IMR-90 (cell line): ENCODE data around the gene KL. TPM values are rescaled to one million over a fixed set of nuclear protein-coding genes. Genes with fewer than 3 reads are reported as not detected.

Source experiments
- ATAC-seq: fragments of 200-7000 bp; cut with Tn5 transposase; 2 replicates; pipeline ENCODE4 v1.9.1; 2020; ENCODE audit warnings: low read depth, mild to moderate bottlenecking, moderate library complexity
- BruUV-seq: library from RNA; stranded (reverse); fragments of 400-500 nt; replicated peaks from 2 replicates; lab custom pipeline; 2021; lab: Mats Ljungman, UMichigan
- CTCF ChIA-PET: fragments of 300-600 bp; formaldehyde crosslinking; extraction: SDS; loops from one replicate; lab custom pipeline; 2021; ENCODE audit warnings: antibody characterized with exemption; lab: Yijun Ruan, JAX
- POLR2A ChIA-PET: fragments of 300-600 bp; sonication (Branson Sonifier 250); formaldehyde crosslinking; loops from one replicate; lab custom pipeline; 2022; ENCODE audit warnings: antibody characterized with exemption; ENCODE audit not compliant: unreplicated experiment; lab: Charles Lee
- DNase-seq: peaks from one replicate; pipeline ENCODE4 v3.0.0; 2013
- H2AFZ ChIP-seq: replicated peaks from 2 replicates; pipeline ENCODE3; 2013; ENCODE audit warnings: low read length, mild to moderate bottlenecking; ENCODE audit not compliant: poor library complexity
- H2AK5ac ChIP-seq: 2 replicates; pipeline ENCODE4 v1.6.1; 2013; ENCODE audit warnings: low read depth, low read length, inconsistent platforms
- H2AK9ac ChIP-seq: replicated peaks from 2 replicates; pipeline ENCODE3; 2013; ENCODE audit warnings: mild to moderate bottlenecking, low read depth, low read length, moderate library complexity; ENCODE audit not compliant: poor library complexity
- H2BK120ac ChIP-seq: 2 replicates; pipeline ENCODE4 v1.6.1; 2013; ENCODE audit warnings: low read depth, low read length, inconsistent platforms
- H2BK15ac ChIP-seq: 3 replicates; pipeline ENCODE4 v1.6.1; 2013; ENCODE audit warnings: low read depth, low read length, inconsistent platforms
- H2BK20ac ChIP-seq: 2 replicates; pipeline ENCODE4 v1.6.1; 2013; ENCODE audit warnings: low read depth, mild to moderate bottlenecking, inconsistent platforms, low read length, moderate library complexity
- H2BK5ac ChIP-seq: 2 replicates; pipeline ENCODE4 v1.6.1; 2013; ENCODE audit warnings: mild to moderate bottlenecking, low read depth, low read length, inconsistent platforms; ENCODE audit not compliant: poor library complexity, severe bottlenecking
- H3K14ac ChIP-seq: replicated peaks from 2 replicates; pipeline ENCODE4 v1.6.1; 2013; ENCODE audit warnings: low read depth, low read length, inconsistent platforms
- H3K18ac ChIP-seq: 2 replicates; pipeline ENCODE4 v1.6.1; 2013; ENCODE audit warnings: low read depth, low read length, control low read depth
- H3K23ac ChIP-seq: 2 replicates; pipeline ENCODE4 v1.6.1; 2013; ENCODE audit warnings: low read depth, low read length, inconsistent platforms
- H3K27ac ChIP-seq: 2 replicates; pipeline ENCODE4 v1.5.1; 2013; ENCODE audit warnings: mild to moderate bottlenecking, control low read depth, low read length; ENCODE audit not compliant: insufficient read depth
- H3K27me3 ChIP-seq: 2 replicates; pipeline ENCODE4 v1.6.1; 2013; ENCODE audit warnings: low read length; ENCODE audit not compliant: control insufficient read depth, insufficient read depth
- H3K36me3 ChIP-seq: 2 replicates; pipeline ENCODE4 v1.6.1; 2013; ENCODE audit warnings: low read length, mixed read lengths; ENCODE audit not compliant: control insufficient read depth, insufficient read depth
- H3K4ac ChIP-seq: 2 replicates; pipeline ENCODE4 v1.6.1; 2013; ENCODE audit warnings: low read depth, low read length, inconsistent platforms
- H3K4me1 ChIP-seq: 2 replicates; pipeline ENCODE4 v1.6.1; 2013; ENCODE audit warnings: low read length, mixed read lengths; ENCODE audit not compliant: control insufficient read depth, insufficient read depth
- H3K4me2 ChIP-seq: 2 replicates; pipeline ENCODE4 v1.6.1; 2013; ENCODE audit warnings: low read depth, mild to moderate bottlenecking, control low read depth, low read length, moderate library complexity
- H3K4me3 ChIP-seq: 2 replicates; pipeline ENCODE4 v1.5.1; 2013; ENCODE audit warnings: low read depth, mild to moderate bottlenecking, control low read depth, low read length, moderate library complexity; ENCODE audit not compliant: insufficient read depth
- H3K56ac ChIP-seq: 2 replicates; pipeline ENCODE4 v1.6.1; 2013; ENCODE audit warnings: low read length, inconsistent platforms; ENCODE audit not compliant: insufficient read depth; ENCODE audit errors: extremely low read depth
- H3K79me1 ChIP-seq, 2 experiments: 2 replicates each; pipeline ENCODE4 v1.6.1; 2013; ENCODE audit warnings: low read length in 2 of 2, inconsistent platforms in 1 of 2, low read depth in 1 of 2
- H3K9ac ChIP-seq: 2 replicates; pipeline ENCODE4 v1.6.1; 2013; ENCODE audit warnings: low read depth, low read length, control low read depth
- H3K9me1 ChIP-seq: 2 replicates; pipeline ENCODE4 v1.6.1; 2013; ENCODE audit warnings: low read length, inconsistent platforms; ENCODE audit not compliant: insufficient read depth
- H3K9me3 ChIP-seq: 2 replicates; pipeline ENCODE4 v1.6.1; 2013; ENCODE audit warnings: low read length; ENCODE audit not compliant: control insufficient read depth, insufficient read depth
- H4K20me1 ChIP-seq: 2 replicates; pipeline ENCODE4 v1.6.1; 2013; ENCODE audit warnings: low read length, inconsistent platforms; ENCODE audit not compliant: insufficient read depth
- H4K5ac ChIP-seq: 2 replicates; pipeline ENCODE4 v1.6.1; 2013; ENCODE audit warnings: mild to moderate bottlenecking, low read depth, low read length, control low read depth
- H4K8ac ChIP-seq, 2 experiments: 2 replicates each; pipeline ENCODE4 v1.6.1; 2013; ENCODE audit warnings: low read depth in 2 of 2, low read length in 2 of 2, control low read depth in 1 of 2, inconsistent platforms in 1 of 2
- H4K91ac ChIP-seq: 2 replicates; pipeline ENCODE4 v1.6.1; 2013; ENCODE audit warnings: low read depth, low read length, inconsistent platforms; ENCODE audit not compliant: insufficient read depth
- FOS ChIP-seq: fragments of 150-350 bp; IDR thresholded peaks from 2 replicates; pipeline ENCODE4 v1.6.1; 2016; ENCODE audit warnings: low read depth, low read length
- MAFK ChIP-seq: IDR thresholded peaks from 2 replicates; pipeline ENCODE4 v1.6.1; 2012; ENCODE audit warnings: low read depth, low read length, improper control_type of control experiment
- MAZ ChIP-seq: IDR thresholded peaks from 2 replicates; pipeline ENCODE4 v1.6.1; 2012; ENCODE audit warnings: low read depth, mild to moderate bottlenecking, low read length, improper control_type of control experiment, moderate library complexity, borderline replicate concordance
- RCOR1 ChIP-seq: IDR thresholded peaks from 2 replicates; pipeline ENCODE4 v1.6.1; 2012; ENCODE audit warnings: mild to moderate bottlenecking, low read length, improper control_type of control experiment; ENCODE audit not compliant: insufficient replicate concordance
- WGBS, 2 experiments: methylation state at CpG; one replicate each; pipeline versions ENCODE4 v1.1.5 to v1.1.7; 2013; ENCODE audit warnings: missing lambda C conversion rate in 2 of 2; ENCODE audit not compliant: insufficient read length in 1 of 2; ENCODE audit errors: extremely low coverage in 2 of 2; 5-methylcytosine and 5-hydroxymethylcytosine counted together
- dilution Hi-C: fragments of 300-500 bp; cut with HindIII; formaldehyde crosslinking; loops from one replicate; pipeline ENCODE4 v1.14.3; 2018; ENCODE audit warnings: low sequenced_read_pairs; ENCODE audit not compliant: unreplicated experiment
- in situ Hi-C: fragments of 300-500 bp; cut with MboI; formaldehyde crosslinking; loops from 3 replicates; pipeline ENCODE4 v1.14.3; 2019; ENCODE audit warnings: low sequenced_read_pairs, inconsistent platforms, mixed read lengths
- intact Hi-C: fragments of 100-400 bp; cut with micrococcal nuclease; formaldehyde crosslinking; loops from 2 replicates; pipeline ENCODE4 v1.10.0; 2022
- polyA plus RNA-seq, 3 experiments: library from polyadenylated mRNA; depleted of rRNA; stranded (reverse); fragments of >200 nt; gene quantifications; 2 replicates each; pipeline ENCODE4 v1.2.3, GENCODE V29; 2012; ENCODE audit warnings: low replicate concordance in 1 of 3
- total RNA-seq: library from RNA; depleted of rRNA; stranded (reverse); fragments of >200 nt; gene quantifications from 2 replicates; pipeline ENCODE4 v1.2.3, GENCODE V29; 2012

KL gene
- total and polyA plus RNA-seq, 2 of the 4 experiments (the other 2 are of a cell fraction), result not detected

GRCh38 chr13:33080972-33081590 is 64.9 kb downstream of the KL start:
- in situ Hi-C loops (no loop called here), intact Hi-C loops (no loop called here), dilution Hi-C loops (no loop called here)
- no peak overlapping the region for H4K8ac ChIP-seq
- CTCF ChIA-PET, result interaction anchor here (0.6 kb wide), 2 partner anchors 562 to 1108 kb away, joined by 3 to 4 read pairs; no protein-coding TSS in a partner anchor
- no peaks in the 10 kb centered on the region for H3K9me3 ChIP-seq
- no peak overlapping the region for H3K4me3 ChIP-seq
- no peaks in the 10 kb centered on the region for H3K79me1 ChIP-seq
- no peak overlapping the region for H3K9ac ChIP-seq
- H3K36me3 ChIP-seq, result no peaks in the 10 kb centered on the region
- H3K23ac ChIP-seq, result no peak overlapping the region
- H3K18ac ChIP-seq, result no peak overlapping the region
- H4K20me1 ChIP-seq, result no peaks in the 10 kb centered on the region
- no peak overlapping the region for H3K56ac ChIP-seq
- no peak overlapping the region for H4K5ac ChIP-seq
- H2AFZ ChIP-seq, result no peak overlapping the region
- no peak overlapping the region for H4K91ac ChIP-seq
- no peak overlapping the region for H3K4me2 ChIP-seq
- H2BK15ac ChIP-seq, result no peak overlapping the region
- H2AK5ac ChIP-seq, result no peak overlapping the region
- H2BK120ac ChIP-seq, result no peak overlapping the region
- no TSS peak for BruUV-seq
- no peaks in the 10 kb centered on the region for H3K9me1 ChIP-seq
- H3K27me3 ChIP-seq, result no peaks in the 10 kb centered on the region; the same call in 1 of the 2 replicates
- no peak overlapping the region for H2BK5ac ChIP-seq
- no peak overlapping the region for H3K14ac ChIP-seq
- no CpG with 5 or more reads among the region's 5 CpGs for WGBS, 2 experiments
- no peak overlapping the region for H3K4ac ChIP-seq
- H3K4me1 ChIP-seq, result no peaks in the 10 kb centered on the region
- POLR2A ChIA-PET, result no interaction called here
- H3K27ac ChIP-seq, result no peak overlapping the region
- TF ChIP-seq MAFK (peak; percentile 53), MAZ (no peak), FOS (no peak), RCOR1 (no peak)
- DNase-seq, result no peak
- no peak overlapping the region for H2AK9ac ChIP-seq
- no peak for ATAC-seq
- H2BK20ac ChIP-seq, result no peak overlapping the region
